ENCODE data around the gene BMPR1B.
"Not testable (repeated sequence)": the region's sequence is repeated elsewhere in the genome, so short reads cannot be mapped to it uniquely, and the experiment has no call there.

The BMPR1B gene

GRCh38 chr4:95159384-95159783 is 401.6 kb downstream of the BMPR1B start:
- no peak overlapping the region for H3K4me3 ChIP-seq (ENCODE audit: low read length)
- TF ChIP-seq ZNF274 (IDR thresholded peaks at IDR 0.05; ENCODE audit: low read depth, low read length): no peak

GRCh38 chr4:95161781-95162469 is 404.2 kb downstream of the BMPR1B start:
- H3K4me3 ChIP-seq (ENCODE audit: low read length): no peak overlapping the region
- no peak for TF ChIP-seq ZNF274 (IDR thresholded peaks at IDR 0.05; ENCODE audit: low read depth, low read length)

GRCh38 chr4:95162867-95163266 is 405.1 kb downstream of the BMPR1B start:
- TF ChIP-seq ZNF274 (IDR thresholded peaks at IDR 0.05; ENCODE audit: low read depth, low read length): no peak
- no peak overlapping the region for H3K4me3 ChIP-seq (ENCODE audit: low read length)

GRCh38 chr4:95165926-95166524 is 408.3 kb downstream of the BMPR1B start:
- H3K4me3 ChIP-seq (ENCODE audit: low read length): no peak overlapping the region
- TF ChIP-seq ZNF274 (IDR thresholded peaks at IDR 0.05; ENCODE audit: low read depth, low read length): no peak

- H3K4me3 ChIP-seq (ENCODE audit: low read length): no peak overlapping the region
- no peak for TF ChIP-seq ZNF274 (IDR thresholded peaks at IDR 0.05; ENCODE audit: low read depth, low read length)
Measured at GRCh38 chr4:95167805-95168204, 410.1 kb downstream of the BMPR1B start.

GRCh38 chr4:95170176-95170575 is 412.4 kb downstream of the BMPR1B start:
- no peak for TF ChIP-seq ZNF274 (IDR thresholded peaks at IDR 0.05; ENCODE audit: low read depth, low read length)

GRCh38 chr4:95171377-95171776 is 413.6 kb downstream of the BMPR1B start:
- not testable (repeated sequence) for H3K4me3 ChIP-seq (ENCODE audit: low read length)

More at GRCh38 chr4:95170176-95170575, 412.4 kb downstream of the BMPR1B start:
- H3K4me3 ChIP-seq (ENCODE audit: low read length): no peak overlapping the region

GRCh38 chr4:95178938-95179337 is 421.2 kb downstream of the BMPR1B start:
- no peak overlapping the region for H3K4me3 ChIP-seq (ENCODE audit: low read length)
- TF ChIP-seq ZNF274 (IDR thresholded peaks at IDR 0.05; ENCODE audit: low read depth, low read length): no peak

- H3K4me3 ChIP-seq (ENCODE audit: low read length): no peak overlapping the region
- no peak for TF ChIP-seq ZNF274 (IDR thresholded peaks at IDR 0.05; ENCODE audit: low read depth, low read length)
Measured at GRCh38 chr4:95180531-95181242, 422.9 kb downstream of the BMPR1B start.

- no peak overlapping the region for H3K4me3 ChIP-seq (ENCODE audit: low read length)
- no peak for TF ChIP-seq ZNF274 (IDR thresholded peaks at IDR 0.05; ENCODE audit: low read depth, low read length)
Measured at GRCh38 chr4:95181243-95181995, 423.7 kb downstream of the BMPR1B start.

GRCh38 chr4:95181996-95182306 is 424.2 kb downstream of the BMPR1B start:
- no peak overlapping the region for H3K4me3 ChIP-seq (ENCODE audit: low read length)
- no peak for TF ChIP-seq ZNF274 (IDR thresholded peaks at IDR 0.05; ENCODE audit: low read depth, low read length)

- TF ChIP-seq ZNF274 (IDR thresholded peaks at IDR 0.05; ENCODE audit: low read depth, low read length): no peak
Measured at GRCh38 chr4:95183656-95184408, 426.1 kb downstream of the BMPR1B start.

GRCh38 chr4:95186666-95187065 is 428.9 kb downstream of the BMPR1B start:
- no peak overlapping the region for H3K4me3 ChIP-seq (ENCODE audit: low read length)
- TF ChIP-seq ZNF274 (IDR thresholded peaks at IDR 0.05; ENCODE audit: low read depth, low read length): no peak

More at GRCh38 chr4:95183656-95184408, 426.1 kb downstream of the BMPR1B start:
- H3K4me3 ChIP-seq (ENCODE audit: low read length): no peak overlapping the region

Data from GM08714 (cell line).